Islet of Langerhans (tissue), 1 donor: ENCODE measurements around the gene SUPT3H.
"Not testable (repeated sequence)": the region's sequence is repeated elsewhere in the genome, so short reads cannot be mapped to it uniquely, and the experiment has no call there.

ENCODE experiments used
- FAIRE-seq: peaks from one replicate; lab custom pipeline; 2011; peaks lifted over from hg19 to GRCh38; lab: Jason Lieb, UNC

SUPT3H gene

DNA sequence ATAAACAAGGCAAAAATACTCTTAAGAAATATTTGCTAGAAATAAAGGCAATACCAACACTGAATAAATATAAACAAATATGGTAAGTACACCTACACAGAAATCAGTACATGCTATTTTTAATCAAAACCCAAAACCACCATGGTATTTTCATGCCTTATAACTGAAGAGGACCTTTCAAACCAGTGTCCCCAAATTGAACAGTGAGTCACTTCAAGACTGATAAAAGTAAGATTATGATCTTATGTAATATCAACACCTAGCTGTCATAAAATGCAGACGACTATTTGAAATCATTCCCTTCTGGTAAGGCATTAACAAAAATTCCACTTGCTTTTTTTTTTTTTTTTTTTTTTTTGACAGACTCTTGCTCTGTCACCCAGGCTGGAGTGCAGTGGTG lies 206.4 kb downstream of the SUPT3H start:
- peak; percentile 21 for FAIRE-seq

DNA sequence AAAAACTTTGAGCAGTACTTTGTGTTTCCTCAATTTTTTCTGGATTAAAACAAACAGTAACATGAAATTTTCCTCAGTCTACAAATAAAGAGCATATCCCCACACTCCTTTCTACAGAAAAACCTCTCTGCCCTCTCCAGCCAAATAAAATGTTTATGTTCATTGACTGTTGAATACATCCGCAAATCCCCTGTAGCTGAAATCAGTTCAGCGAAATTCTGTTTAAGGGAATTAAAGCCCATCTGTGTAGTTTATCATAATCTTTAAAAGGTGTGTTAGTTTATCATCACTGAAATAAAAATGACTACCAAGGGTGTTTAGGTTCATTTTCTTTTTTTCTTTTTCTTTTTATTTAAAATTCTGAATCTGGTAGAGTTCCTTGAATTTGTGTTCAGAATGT lies 207.4 kb downstream of the SUPT3H start:
- no peak for FAIRE-seq

DNA sequence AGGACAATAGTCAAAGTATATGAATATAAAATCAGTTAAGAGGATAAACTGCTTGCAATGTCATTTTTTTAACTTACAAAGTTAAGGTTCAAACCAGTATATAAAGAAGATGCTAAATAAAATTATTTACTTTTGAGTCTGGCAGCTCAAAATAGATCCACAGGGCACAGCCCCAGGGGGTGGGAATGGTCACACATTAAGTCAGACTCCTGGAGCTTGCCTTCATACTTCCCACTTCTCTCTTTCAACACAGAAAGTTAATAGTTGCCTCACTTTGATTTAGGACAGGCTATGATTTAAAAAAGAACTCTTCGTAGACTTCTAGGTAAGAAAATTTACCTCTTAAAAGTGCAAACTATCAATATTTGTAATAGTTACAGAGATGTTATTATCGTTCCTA lies 207.9 kb downstream of the SUPT3H start:
- no peak for FAIRE-seq

DNA sequence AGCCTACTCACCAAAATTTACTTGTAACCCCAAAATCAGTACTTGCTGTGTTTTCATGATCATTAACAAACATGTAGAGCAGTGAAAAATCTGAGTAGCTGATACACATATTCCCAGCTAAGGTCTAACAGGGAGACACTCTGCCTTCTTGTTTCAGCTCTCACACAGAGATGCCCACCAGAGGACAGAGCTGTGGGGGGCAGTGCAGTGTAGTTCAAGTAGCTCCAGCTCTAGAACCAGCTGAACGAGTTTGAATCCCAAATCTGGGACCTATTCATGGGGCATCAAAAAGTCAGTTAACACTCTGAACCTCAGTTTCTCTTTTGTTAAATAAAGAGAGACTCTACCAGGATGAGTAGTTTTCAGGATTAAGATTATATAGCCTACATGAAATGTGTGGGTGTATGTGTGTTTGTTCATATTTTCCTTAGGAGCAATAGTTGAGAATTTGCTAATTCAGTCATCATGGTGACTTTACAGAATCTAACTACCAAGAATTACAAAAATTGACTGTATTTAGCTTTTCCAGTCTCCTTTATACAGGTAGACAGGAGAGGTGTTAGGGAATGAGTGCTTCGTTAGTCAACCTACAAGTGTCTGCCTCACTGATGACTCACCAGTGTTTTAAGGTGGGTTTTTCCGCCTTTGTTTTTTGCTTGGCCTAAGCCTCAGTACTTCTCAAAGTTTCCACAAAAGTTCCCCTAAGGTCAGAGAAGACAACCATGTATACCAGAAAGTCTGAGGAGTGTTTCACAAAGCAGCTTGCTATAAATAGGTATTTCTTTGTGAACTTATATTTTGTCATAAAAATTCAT lies 213.6 kb downstream of the SUPT3H start:
- FAIRE-seq: no peak

- peak; percentile 17 for FAIRE-seq
These were observed 217.4 kb downstream of the SUPT3H start for GRCh38 chr6:45160305-45160704.

DNA sequence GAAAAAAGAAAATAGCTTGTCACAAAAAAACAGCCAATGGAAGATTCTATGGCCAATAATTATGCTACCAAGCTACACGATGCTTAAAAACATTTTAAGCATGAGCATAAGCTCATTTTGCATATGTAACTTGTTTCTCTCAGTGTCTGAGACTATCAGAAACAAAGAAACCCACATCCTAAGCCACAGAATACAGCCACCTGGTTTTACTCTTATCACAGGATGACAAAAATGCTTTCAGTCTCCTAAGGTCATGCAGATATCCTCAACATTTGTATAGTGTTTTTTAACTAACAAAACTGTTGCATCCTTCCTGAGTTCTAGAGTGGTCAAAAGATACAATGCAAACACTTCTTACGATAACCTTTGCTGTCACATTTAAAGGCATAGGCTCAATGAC lies 221.7 kb downstream of the SUPT3H start:
- FAIRE-seq: no peak

- no peak for FAIRE-seq
These were observed 222.3 kb downstream of the SUPT3H start for GRCh38 chr6:45155341-45155894.

- FAIRE-seq: no peak
These were observed 223.1 kb downstream of the SUPT3H start for GRCh38 chr6:45154679-45155078.

DNA sequence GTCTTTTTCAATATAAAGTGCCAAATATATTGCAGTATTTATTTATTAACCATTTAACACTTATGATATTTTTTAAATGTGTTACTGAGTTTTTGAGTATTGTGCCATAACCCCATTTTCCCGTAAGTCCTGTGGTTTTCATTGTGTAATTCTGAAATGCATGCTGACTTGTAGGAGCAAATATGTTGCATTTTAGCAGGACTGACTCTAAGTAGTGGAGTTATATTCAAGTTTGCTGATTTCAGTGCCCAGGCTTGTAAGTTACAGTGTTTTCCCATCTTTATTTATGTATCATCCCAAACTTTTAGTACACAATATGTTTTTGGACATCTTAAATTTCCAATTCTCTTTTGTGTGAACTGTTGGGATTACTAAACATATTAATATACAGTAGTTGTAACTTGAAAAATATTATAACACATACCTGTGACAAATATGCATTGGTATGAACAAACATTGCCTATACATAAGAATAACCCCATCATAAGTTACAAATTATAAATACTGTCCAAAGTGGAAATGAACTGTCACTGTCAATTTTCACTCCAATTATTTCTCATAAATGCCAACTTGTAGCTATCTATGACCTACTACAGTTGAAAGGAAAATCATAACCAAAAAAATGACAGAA lies 228.9 kb downstream of the SUPT3H start:
- no peak for FAIRE-seq

DNA sequence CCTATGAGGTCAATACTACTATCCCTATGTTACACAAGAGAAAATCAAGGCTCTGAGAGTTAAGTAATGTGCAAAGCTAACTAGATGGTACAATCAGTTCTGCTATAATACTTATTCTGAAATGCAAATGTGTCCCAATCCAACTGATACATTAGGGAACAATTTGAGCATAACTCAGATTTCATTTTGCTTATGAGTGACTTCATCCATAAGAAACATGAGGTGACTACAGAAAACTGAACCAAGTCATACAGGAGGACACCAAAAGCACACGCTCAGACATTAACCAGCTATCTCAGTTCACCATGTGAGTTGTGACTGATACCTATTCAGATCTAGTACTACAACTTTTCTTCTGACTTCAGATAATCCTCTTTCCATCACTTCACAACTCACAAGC lies 229.5 kb downstream of the SUPT3H start:
- no peak for FAIRE-seq

DNA sequence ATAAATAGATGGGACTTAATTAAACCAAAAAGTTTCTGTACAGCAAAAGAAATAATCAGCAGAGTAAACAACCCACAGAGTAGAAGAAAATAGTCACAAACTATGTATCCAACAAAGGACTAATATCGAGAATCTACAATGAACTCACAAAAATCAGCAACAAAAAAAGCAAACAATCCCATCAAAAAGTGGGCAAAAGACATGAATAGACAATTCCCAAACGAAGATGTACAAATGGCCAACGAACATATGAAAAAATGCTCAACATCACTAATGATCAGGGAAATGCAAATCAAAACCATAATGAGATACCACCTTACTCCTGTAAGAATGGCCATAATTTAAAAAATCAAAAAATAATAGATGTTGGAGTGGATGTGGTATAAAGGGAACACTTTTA lies 232.1 kb downstream of the SUPT3H start:
- not testable (repeated sequence) for FAIRE-seq

GRCh38 chr6:45138765-45139164 lies 239.0 kb downstream of the SUPT3H start:
- no peak for FAIRE-seq

DNA sequence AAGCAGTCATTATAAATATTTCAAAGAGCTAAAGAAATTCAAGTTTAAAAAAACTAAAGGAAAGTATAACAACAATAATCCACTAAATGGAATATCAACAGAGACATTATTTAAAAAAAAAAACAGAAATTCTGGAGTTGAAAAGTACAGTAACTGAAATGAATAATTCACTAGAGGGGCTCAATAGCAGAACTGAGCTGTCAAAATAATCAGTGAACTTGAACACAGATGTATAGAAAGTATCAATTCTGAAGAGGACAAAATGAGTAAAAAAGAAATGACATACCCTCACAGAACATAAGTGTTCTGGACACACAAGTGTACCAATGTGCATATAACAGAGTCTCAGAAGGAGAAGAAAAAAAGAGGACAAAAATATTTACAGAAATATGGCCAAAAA lies 241.2 kb downstream of the SUPT3H start:
- FAIRE-seq: no peak

DNA sequence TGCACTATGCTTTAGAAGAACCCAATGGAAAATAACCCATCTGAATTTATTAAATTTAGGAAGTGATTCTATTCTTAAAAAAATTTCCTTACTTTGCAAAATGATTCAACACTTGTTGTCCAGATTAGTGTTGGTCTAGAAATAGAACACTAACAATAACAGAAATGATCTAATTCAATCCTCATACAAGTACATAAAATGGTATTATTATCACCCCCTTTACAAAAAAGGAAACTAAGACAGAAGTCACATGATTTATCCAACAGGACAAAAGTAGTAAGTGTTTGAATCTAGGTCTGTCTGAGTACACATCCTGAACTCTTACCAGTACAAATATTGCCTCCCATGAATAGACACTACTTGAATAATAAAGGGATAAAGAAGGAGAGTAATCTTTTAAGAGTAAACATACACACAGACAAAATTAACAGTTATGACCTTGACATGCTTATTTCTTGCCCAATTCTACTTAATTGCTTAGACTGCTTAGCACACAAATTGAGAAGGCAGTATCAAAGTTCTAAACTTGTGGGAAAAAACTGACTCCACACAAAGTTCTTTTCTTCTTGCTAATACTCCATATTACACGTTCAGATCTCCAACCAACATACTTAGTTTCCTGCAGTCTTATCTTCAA lies 245.0 kb downstream of the SUPT3H start:
- no peak for FAIRE-seq

DNA sequence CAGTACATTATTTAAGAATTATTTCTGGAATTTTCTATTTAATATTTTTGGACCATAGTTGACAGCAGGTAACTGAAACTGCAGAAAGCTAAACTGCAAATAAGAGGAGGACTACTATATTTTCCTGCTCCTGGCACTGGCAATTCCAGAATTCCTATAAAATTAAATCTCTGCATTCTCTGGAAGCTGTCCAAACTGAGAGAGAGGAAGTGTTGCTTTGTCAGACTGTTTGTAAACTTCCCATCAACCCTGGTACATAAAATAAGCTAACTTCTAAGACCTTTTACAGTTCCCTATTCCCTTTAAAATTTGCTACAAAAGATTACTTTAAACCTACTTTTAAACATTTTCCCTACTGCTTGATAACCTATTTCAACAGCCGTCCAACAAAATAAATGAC lies 245.7 kb downstream of the SUPT3H start:
- no peak for FAIRE-seq

DNA sequence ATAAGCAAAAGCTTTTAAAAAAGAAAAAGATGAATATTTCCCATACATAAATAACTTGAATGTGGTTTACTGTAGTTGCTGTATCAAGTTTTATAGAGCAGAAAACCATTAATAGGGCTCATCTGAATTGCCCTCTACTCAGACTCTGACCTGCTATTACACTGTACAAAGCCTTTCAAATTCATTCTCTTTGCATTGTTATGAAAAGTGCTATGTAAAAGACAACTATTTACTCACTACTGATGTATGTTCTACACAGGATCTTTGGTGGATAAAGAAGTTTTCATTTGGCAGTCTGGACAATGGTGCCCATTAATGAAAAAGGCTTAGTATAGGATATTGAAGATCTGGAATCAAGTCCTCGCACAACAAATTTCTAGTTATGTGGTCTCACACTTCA lies 248.7 kb downstream of the SUPT3H start:
- no peak for FAIRE-seq

DNA sequence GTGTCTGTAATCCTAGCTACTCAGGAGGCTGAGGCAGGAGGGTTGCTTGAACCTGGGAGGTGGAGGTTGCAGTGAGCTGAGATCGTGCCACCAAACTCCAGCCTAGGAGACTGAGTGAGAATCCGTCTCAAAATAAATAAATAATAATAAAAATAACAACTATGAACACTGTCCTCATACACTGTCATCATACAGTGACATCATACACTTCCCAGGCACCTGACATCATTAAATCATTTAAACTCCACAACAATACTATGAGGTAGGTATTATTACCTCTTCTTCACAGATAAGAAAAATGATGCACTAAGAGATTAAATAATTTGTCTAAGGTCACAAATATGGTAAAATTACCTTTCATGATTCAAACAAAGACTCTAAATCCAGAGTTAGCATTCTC lies 250.5 kb downstream of the SUPT3H start:
- no peak for FAIRE-seq

DNA sequence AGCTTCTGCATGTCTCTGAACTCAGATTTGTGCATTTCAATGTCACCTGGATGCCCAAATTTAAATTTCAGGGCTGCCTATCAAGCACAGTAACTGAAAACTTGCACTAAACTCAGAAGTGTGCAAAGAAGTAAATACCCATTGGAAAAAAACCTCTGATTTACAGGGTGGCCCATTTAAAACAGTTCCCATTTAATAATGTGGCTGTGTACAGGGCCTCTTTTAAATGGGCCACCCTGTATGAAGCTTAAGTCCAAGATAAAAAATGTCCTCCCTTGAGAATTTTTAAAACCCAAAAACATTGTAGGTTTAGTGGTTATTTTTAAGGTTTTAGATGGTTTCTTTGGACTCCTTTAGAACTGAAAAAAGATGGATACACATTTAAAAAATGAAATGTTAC lies 251.7 kb downstream of the SUPT3H start:
- FAIRE-seq: no peak

DNA sequence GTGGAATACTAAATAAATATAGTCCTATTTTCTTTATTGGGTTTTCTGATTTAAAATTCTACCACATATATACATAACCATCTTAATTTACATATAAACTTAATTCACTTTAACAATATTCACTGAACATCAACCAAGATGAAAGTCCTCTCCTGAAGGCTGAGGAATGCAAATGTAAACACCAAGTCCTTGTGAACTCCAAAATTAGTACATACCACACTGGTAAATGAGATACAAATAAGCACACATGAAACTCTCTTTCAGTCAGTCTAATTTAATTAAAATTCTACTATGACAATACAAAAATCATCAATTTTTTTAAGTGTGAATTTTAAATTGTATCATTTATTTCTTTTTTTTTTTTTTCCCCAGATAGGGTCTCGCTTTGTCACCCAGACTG lies 254.7 kb downstream of the SUPT3H start:
- no peak for FAIRE-seq

GRCh38 chr6:45118754-45119153 lies 259.0 kb downstream of the SUPT3H start:
- FAIRE-seq: no peak

DNA sequence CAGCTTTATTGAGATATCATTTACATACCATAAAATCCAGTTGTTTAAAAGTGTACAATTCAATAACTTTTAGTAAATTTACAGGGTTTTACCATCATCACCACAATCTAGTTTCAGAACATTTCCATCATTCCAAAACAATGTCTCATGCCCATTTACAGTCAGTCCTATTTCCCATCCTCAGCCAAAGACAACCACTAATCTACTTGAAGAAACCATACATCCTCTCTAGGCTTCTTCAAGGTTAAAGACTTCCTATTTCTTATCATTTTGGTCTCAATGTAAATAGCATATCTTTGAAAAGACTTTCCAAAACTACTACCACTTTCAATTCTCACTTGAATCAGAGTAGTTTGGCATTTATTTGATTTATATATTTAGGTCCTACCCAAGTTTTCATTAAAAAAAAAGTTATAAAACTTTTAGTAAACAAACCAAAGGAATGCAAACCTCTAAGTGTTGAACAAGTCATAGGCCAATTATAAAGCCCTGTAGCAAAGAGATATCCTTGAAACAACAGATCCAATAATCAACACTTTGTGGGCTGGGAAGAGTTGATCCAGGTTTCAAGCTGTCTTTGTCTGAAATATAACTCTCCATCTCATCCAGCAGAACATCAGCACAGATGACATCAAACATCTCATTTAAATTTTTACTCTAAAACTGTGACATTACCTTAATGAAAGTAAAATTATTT lies 260.9 kb downstream of the SUPT3H start:
- FAIRE-seq: no peak

- no peak for FAIRE-seq
These were observed 262.0 kb downstream of the SUPT3H start for GRCh38 chr6:45115696-45116095.

- no peak for FAIRE-seq
These were observed 265.0 kb downstream of the SUPT3H start for GRCh38 chr6:45112711-45113110.
